RWPE2 (cell line): ENCODE data around the gene ARL3.

Experiments used
- ATAC-seq: fragments of 200-7000 bp; cut with Tn5 transposase; 3 replicates; pipeline ENCODE4 v1.9.1; 2021; ENCODE audit warnings: low read depth
- DNase-seq: peaks from one replicate; pipeline ENCODE4 v3.0.0-alpha.2; 2020; ENCODE audit warnings: low spot score
- H3K27ac ChIP-seq: fragments of 450-650 bp; 2 replicates; pipeline ENCODE4 v1.5.1; 2017; ENCODE audit warnings: mild to moderate bottlenecking; ENCODE audit not compliant: poor library complexity, severe bottlenecking
- H3K27me3 ChIP-seq: fragments of 250-450 bp; sonication (Bioruptor Pico); 2 replicates; pipeline ENCODE4 v1.5.1; 2021; ENCODE audit warnings: mild to moderate bottlenecking, moderate library complexity; ENCODE audit not compliant: insufficient read depth, poor library complexity, severe bottlenecking
- H3K36me3 ChIP-seq: fragments of 250-450 bp; sonication (Bioruptor Pico); 2 replicates; pipeline ENCODE4 v1.5.1; 2020; ENCODE audit warnings: low read depth, mild to moderate bottlenecking, moderate library complexity
- H3K4me1 ChIP-seq: fragments of 250-450 bp; sonication (Bioruptor Pico); 2 replicates; pipeline ENCODE4 v1.5.1; 2021; ENCODE audit warnings: mild to moderate bottlenecking, moderate library complexity; ENCODE audit not compliant: insufficient read depth, poor library complexity, severe bottlenecking
- H3K4me3 ChIP-seq: fragments of 250-450 bp; sonication (Bioruptor Pico); 2 replicates; pipeline ENCODE4 v1.5.1; 2021; ENCODE audit warnings: mild to moderate bottlenecking, moderate library complexity; ENCODE audit not compliant: severe bottlenecking
- H3K9me3 ChIP-seq: fragments of 250-450 bp; sonication (Bioruptor Pico); 2 replicates; pipeline ENCODE4 v1.5.1; 2021; ENCODE audit warnings: mild to moderate bottlenecking, moderate library complexity; ENCODE audit not compliant: severe bottlenecking
- TF ChIP-seq, protein P1 (sequence below): fragments of 450-650 bp; IDR thresholded peaks from one replicate; pipeline ENCODE4 v1.5.1; 2017; ENCODE audit warnings: mild to moderate bottlenecking, moderate library complexity; ENCODE audit not compliant: poor library complexity, severe bottlenecking

Gene ARL3

DNA sequence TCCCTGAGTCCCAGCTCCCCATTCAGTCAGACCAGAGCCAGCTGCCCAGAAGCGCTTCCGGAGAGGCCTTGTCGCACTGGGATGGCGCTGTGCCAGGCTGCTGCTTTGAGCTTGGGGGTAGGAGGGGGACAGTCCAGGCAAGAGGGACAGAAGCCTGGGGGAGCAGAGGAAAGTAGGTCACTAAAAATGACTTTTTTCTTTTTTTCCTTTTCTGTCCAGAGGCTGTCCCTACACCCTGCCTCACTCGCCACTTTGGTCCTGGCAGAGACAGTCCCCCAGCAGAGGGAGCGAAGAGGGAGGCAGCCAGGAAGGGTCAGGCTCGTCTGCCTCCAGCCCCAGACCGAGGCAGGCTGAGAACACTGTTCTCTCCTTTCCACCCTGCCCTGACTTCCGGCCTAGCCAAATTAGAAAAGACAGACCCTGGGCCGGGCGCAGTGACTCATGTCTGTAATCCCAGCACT is 85.7 kb downstream of the ARL3 start:
- TF ChIP-seq, protein P1, sequence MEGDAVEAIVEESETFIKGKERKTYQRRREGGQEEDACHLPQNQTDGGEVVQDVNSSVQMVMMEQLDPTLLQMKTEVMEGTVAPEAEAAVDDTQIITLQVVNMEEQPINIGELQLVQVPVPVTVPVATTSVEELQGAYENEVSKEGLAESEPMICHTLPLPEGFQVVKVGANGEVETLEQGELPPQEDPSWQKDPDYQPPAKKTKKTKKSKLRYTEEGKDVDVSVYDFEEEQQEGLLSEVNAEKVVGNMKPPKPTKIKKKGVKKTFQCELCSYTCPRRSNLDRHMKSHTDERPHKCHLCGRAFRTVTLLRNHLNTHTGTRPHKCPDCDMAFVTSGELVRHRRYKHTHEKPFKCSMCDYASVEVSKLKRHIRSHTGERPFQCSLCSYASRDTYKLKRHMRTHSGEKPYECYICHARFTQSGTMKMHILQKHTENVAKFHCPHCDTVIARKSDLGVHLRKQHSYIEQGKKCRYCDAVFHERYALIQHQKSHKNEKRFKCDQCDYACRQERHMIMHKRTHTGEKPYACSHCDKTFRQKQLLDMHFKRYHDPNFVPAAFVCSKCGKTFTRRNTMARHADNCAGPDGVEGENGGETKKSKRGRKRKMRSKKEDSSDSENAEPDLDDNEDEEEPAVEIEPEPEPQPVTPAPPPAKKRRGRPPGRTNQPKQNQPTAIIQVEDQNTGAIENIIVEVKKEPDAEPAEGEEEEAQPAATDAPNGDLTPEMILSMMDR, result peak; percentile 7
- H3K36me3 ChIP-seq, result peaks cover 5% of the 10 kb centered on the region; the same call in 1 of the 2 replicates
- no peak overlapping the region for H3K4me3 ChIP-seq
- H3K27me3 ChIP-seq, result no peaks in the 10 kb centered on the region
- no peaks in the 10 kb centered on the region for H3K9me3 ChIP-seq
- DNase-seq (no peak), ATAC-seq (peak; percentile 65)
- H3K27ac ChIP-seq, result peak overlapping the region; percentile 97
- H3K4me1 ChIP-seq, result peaks cover 66% of the 10 kb centered on the region

DNA sequence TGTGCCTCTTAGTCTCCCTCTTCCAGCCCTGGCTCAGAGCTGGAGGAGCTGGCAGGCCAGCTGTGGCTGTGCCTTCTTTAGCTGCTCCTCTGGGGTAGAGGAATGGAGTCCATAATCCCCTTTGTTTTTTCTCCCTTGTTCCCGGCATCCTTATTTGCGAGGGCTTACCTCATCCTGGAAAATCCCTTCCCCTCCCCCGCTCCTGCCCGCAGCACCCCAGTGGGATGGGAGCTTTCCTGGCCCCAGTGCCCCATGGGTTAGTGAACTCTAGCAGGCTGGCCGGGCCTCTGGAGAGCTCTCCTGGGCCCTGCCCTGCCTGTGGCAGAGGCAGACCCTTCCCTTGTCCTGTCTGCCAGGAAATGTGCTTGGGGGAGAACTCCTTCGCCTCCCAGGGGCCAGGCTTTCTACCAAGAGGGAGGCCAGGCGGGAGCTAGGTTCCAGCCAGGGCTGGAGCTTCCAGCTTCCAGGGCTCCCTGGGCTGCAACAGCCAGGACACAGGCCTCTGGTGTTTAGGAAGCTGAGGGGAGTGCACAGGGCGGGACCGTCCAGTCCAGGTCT is 86.4 kb downstream of the ARL3 start:
- TF ChIP-seq, protein P1, result no peak
- peak; percentile 2; the same call in 1 of the 3 replicates for ATAC-seq
- Histone ChIP-seq H3K9me3 (no peaks in the 10 kb centered on the region), H3K27me3 (no peaks in the 10 kb centered on the region), H3K4me1 (peaks cover 59% of the 10 kb centered on the region), H3K4me3 (no peak overlapping the region), H3K27ac (peak overlapping the region; percentile 97), H3K36me3 (peaks cover 5% of the 10 kb centered on the region; the same call in 1 of the 2 replicates)
- peak; percentile 32 for DNase-seq

DNA sequence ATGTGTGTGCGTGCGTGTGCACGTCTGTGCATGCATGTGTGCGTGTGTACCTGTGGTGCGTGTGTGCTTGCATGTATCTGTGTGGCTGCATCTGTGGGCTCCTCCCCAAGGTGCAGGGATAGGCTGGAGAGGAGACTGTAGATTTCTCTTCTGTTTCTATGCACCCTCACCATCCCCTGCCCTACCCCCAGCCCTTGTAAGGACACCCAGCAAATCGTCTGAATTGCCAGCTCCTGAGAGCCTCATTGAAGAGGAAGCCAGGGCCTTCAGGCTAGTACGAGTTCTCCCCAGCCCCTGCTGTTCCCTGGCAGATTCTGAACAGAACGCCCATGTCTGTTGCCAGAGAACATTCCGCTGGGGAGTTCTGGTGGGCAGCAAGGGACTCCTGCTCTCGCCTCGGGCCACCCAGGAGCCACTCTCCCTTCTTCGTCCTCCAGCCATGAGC is 86.9 kb downstream of the ARL3 start:
- TF ChIP-seq, protein P1, result no peak
- H3K27ac ChIP-seq, result peak overlapping the region; percentile 97
- no peak for ATAC-seq

DNA sequence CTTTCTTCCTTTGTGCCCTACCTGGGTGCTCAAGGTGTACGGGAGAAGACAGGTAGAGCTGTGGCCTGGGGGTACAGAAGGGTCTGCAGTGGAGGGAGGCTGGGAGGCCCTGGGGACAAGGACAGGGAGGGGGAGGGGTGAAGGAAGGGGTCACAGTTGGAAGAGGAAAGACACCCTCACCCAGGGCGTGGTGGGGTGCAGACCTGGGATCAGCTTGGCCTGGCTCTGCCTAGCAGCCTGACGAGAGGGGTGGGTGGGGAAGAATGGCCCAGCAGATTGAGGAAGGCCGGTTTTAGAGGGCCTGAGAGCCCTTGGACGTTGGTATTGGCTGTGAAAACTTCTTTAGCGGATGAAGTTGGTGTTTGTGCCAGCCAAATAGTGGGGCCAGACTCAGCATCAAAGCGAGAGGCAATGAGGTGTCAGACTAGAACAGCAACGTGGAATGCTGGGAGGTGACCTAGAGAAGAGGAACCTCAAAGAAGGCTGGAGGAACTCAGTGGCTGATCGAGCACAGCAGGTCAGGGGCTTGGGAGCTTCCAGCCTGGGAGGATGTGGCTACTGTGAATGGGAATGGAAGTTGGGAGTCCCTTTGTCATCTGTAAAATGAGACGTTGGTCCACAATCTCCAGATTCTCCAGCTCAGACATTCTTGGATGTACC is 88.0 kb downstream of the ARL3 start:
- DNase-seq, result peak; percentile 54
- no peaks in the 10 kb centered on the region for H3K27me3 ChIP-seq
- H3K4me3 ChIP-seq, result no peak overlapping the region
- no peak for ATAC-seq
- H3K27ac ChIP-seq, result peak overlapping the region; percentile 97
- H3K4me1 ChIP-seq, result peaks cover 53% of the 10 kb centered on the region
- H3K9me3 ChIP-seq, result no peaks in the 10 kb centered on the region
- TF ChIP-seq, protein P1, result no peak
- peaks cover 5% of the 10 kb centered on the region; the same call in 1 of the 2 replicates for H3K36me3 ChIP-seq

More for the DNA sequence above, 86.9 kb downstream of the ARL3 start:
- Histone ChIP-seq H3K4me3 (no peak overlapping the region), H3K36me3 (peaks cover 5% of the 10 kb centered on the region; the same call in 1 of the 2 replicates), H3K9me3 (no peaks in the 10 kb centered on the region), H3K27me3 (no peaks in the 10 kb centered on the region), H3K4me1 (peaks cover 54% of the 10 kb centered on the region)
- DNase-seq, result peak; percentile 25
